Fibroblast of gingiva (primary cell): Measurements from ENCODE around the gene GHRHR.
A peak's percentile ranks its signal among the peaks of the same experiment; 100 is the strongest.

Source experiments
- DNase-seq: peaks from one replicate; pipeline ENCODE4 v3.0.0-alpha.2; 2011; ENCODE audit warnings: low read depth

The GHRHR gene

GRCh38 chr7:30968747-30969603 lies 5.2 kb downstream of the GHRHR start:
- DNase-seq = no peak

DNA sequence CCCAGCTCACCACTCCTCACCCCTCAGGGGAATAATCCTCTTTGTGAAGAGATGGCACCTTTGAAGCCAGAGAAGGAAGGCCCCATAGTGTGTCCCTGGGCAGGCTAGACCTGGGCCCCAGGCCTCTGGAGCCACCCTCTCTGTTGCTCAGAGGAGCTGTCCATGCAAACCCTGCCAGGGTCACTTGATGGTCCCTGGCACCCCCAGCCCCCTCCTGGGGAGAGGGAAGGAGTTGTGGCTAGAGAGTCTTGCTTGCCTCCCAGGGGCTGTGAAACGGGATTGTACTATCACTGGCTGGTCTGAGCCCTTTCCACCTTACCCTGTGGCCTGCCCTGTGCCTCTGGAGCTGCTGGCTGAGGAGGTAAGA lies 5.8 kb downstream of the GHRHR start:
- DNase-seq = no peak

DNA sequence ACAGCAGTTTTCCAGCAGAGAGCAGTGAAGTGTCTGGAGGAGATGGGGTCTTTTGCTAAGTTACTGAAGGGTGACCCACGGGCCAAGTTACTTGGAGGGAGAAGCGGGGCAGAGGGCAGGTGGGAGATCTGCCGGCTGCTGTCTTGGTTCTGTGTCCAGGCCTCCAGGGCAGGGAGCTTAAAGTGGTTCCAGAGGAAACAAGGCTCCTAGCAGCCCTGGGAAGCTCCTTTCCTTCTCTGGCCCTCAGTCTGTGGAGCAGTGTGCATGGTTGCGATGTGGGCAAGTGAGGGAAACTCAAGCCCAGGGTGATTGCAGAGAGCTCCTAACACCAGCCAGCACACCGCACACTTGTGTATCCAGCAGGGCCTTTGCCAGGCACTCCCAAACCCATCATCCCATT lies 6.3 kb downstream of the GHRHR start:
- DNase-seq = no peak

- DNase-seq = no peak
Measured at GRCh38 chr7:30970594-30971094, 6.9 kb downstream of the GHRHR start.

GRCh38 chr7:30971440-30971839 lies 7.7 kb downstream of the GHRHR start:
- no peak for DNase-seq

DNA sequence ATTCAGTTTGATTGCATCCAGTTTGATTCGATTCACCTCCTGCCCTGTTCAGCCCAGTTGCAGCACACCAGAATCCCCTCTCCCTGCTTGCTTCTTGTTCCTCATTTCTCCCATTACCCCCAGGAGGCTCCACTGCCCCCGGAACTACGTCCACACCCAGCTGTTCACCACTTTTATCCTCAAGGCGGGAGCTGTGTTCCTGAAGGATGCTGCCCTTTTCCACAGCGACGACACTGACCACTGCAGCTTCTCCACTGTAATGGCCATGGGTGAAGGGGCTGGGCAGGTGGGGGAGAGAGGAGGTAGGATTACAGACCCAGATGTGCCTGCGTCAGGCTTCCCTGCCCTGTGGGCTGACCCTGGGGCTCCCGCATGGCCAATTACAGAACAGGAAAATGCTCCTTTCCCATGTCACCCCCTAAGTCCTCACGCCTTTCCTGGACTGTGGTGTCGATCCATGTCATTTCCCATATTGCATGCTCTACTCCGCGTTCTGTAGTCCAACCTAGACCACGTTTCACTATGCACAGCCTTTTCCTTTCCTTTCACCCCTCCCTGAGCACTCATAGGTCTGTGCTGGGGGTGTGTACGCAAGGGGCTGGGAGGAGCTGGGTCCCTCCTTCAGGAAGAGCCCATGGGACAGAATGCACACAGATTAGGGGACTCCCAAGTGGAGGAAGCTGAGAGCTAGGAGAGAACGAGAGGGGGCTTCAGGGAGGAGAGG lies 8.2 kb downstream of the GHRHR start:
- no peak for DNase-seq

DNA sequence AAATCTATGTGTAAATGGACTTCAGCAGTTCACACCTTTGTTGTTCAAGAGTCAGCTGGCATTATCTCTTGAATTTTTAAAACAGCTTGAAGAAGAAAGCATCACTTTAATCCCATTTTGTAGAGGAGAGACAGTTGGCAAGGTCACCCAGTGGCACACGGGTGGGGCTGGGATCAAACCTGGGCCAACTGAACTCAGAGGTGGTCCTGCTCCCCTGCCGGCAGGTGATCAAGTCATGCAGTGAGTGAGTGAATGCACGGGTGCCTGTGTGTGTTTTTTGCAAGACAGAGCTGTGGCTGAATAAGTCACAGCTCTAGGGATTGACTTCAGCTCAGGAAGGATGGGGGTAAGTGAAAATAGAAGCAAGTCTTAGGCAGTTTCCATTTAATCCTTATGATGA lies 9.5 kb downstream of the GHRHR start:
- DNase-seq = no peak

- DNase-seq = no peak
Measured at GRCh38 chr7:30973791-30974604, 10.2 kb downstream of the GHRHR start.

DNA sequence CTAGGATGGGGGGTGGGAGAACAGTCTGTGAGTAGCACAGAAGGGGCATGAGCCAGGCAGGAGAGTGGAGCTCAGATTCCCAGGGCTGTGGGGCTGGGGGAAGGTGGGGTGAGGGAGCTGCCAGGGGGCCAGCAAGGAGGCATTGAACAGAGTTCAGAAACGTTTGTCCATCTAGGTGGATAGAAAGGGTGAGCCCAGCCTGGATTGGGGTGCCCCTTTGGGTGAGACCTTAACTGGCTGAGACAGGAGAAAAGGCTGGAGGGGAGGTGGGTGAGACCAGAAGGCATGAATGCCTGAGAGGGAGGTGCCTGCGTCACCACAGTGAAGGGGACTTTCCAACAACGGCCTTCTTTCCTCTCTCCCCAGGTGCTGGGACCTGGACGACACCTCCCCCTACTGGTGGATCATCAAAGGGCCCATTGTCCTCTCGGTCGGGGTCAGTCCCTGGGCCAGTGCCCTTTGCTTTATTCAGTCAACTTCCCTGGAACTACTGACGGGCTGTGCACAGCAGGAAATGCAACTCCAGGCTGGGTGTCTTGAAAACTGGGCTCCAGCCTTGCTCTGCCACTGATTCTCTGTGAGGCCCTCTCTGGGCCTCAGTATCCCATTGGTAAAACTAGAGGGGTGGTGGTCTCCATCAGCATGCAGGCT lies 11.0 kb downstream of the GHRHR start:
- DNase-seq = peak; percentile 40

- DNase-seq = no peak
Measured at GRCh38 chr7:30975256-30975899, 11.6 kb downstream of the GHRHR start.

- DNase-seq = no peak
Measured at GRCh38 chr7:30976381-30976780, 12.6 kb downstream of the GHRHR start.

DNA sequence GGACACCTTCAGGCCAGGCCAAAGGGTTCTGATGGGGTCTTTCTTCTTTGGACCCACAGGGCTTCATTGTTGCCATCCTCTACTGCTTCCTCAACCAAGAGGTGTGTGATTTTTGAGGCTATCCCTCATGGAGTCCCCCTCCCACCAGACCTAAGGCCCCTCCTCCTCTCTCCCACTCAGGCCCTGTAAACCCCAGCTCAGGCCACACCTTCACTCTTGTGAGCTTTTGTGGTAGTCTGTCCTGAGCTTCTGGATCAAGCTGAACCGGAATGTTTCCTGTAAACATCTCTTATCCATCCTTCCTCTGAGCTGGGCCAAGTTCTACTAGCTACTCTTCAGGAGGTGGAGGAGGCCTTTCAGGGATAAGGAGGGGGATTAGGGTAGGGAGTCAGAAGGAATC lies 13.5 kb downstream of the GHRHR start:
- no peak for DNase-seq

GRCh38 chr7:30977896-30978564 lies 14.3 kb downstream of the GHRHR start:
- DNase-seq = no peak

GRCh38 chr7:30979027-30979426 lies 15.3 kb downstream of the GHRHR start:
- DNase-seq = no peak

DNA sequence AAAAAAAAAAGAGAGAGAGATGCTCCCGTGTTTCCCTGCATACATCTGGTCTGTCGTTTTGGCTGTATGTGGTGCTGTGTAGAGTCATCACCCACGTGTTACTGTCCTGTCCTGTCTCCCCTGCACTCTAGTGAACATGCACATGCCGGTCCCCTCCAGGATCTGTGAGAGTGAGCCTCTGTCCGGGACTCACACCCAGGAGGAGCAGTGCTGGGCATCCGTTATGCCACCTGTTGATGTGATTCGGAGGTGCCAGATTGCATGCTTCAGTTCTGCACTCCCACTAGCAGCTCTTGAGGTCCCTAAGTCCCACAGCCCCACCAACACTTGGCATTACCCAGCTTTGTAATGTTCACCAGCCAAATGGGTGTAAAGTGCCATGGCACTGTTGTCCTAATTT lies 16.4 kb downstream of the GHRHR start:
- no peak for DNase-seq

GRCh38 chr7:30980751-30981150 lies 17.0 kb downstream of the GHRHR start:
- DNase-seq = no peak

DNA sequence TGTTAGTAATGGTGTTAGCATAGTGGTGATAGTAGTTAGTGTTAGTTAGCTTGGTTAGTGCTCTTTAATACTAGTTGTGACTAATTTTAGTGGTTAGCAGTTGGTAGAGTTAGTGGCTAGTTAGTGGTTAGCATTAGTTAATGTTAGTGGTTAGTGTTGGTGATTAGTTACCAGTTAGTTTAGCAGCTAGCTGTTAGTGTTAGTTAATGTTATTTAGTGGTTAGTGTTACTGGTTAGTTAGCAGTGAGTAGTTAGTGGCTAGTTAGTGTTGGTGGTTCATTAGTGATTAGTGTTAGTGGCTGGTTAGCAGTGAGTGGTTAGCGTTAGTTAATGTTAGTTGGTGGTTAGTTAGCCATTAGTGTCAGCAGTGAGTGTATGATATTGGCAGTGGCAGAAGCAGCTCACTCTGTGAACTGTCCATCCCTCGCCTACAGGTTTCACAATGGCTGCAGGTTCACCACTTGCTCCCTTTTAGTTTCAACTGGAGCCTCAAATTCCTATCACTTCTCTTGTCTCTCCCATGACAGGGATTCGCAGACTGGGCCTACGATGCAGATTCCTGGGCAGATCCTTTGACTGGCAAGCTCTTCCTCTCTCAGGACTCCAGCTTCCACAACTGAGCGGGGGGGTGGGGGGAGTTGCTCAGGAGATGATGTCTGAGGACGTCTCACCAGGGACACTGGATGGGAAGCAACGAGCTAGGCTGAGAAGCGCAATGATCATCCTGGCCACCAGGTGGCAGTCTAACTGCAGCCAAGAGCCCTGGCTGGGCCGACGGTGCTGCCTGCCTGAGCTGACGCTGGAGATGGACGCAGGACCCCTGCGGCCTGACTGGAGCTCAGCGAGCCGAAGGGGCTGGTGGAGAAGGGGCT lies 19.5 kb downstream of the GHRHR start:
- peak; percentile 58 for DNase-seq

DNA sequence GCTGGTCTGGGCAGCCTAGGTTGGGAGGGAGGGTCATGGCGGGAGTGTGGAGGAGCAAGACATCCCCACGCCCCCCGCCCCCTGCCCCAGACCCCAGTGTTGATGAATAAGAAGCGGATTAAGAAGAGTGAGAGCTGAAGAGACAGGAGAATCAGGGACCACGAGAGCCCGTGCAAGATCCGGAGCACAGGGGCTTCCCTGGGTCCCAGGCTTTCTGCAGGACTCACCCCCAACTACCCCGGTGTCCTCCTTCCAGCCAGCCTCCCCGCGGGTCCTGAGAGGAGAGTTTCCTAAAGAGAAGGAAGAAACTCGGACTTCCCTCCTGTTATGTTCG lies 20.1 kb downstream of the GHRHR start:
- no peak for DNase-seq

DNA sequence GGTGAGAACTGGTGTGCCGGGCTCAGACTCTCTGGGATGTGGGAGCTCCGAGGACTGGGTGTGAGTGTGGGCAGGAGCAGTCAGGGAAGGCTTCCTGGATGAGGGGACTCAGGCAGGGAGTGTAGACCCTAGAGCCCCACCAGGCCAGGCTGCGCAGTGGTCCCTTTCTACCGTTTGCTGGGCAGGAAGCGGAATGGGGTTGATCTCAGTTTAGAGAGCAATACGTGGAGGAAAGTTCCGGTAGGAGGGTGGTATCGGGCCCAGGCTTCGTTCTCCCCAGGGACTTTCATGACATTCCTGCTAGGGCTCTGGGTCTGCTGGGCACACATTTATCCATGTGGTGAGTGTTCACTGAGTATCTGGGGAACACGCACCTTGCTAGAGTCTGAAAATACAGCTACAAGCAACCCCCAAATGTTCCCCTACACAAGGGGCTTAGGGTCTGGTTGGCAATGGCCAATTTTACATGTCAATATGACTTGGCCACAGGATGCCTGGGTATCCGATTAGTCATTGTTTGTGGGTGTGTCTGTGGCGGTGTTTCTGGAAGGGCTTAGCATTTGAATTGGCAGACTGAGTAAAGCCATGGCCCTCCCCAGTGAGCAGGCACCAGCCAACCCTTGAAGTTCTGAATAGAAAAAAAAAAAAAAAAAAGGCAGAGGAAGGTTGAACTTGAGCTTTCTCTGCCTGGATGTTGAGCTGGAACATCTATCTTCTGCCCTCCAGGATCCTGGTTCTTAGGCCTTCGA lies 20.8 kb downstream of the GHRHR start:
- peak; percentile 66 for DNase-seq
